ENCODE data around the gene GPC1. TPM values are rescaled to one million over a fixed set of nuclear protein-coding genes. Genes with fewer than 3 reads are reported as not detected.

The GPC1 gene
- total and polyA plus RNA-seq, 2 of the 13 experiments (the other 11 are each of a cell fraction or from before 2014, with no cell fraction given) = 4.0 to 5.5 TPM

DNA sequence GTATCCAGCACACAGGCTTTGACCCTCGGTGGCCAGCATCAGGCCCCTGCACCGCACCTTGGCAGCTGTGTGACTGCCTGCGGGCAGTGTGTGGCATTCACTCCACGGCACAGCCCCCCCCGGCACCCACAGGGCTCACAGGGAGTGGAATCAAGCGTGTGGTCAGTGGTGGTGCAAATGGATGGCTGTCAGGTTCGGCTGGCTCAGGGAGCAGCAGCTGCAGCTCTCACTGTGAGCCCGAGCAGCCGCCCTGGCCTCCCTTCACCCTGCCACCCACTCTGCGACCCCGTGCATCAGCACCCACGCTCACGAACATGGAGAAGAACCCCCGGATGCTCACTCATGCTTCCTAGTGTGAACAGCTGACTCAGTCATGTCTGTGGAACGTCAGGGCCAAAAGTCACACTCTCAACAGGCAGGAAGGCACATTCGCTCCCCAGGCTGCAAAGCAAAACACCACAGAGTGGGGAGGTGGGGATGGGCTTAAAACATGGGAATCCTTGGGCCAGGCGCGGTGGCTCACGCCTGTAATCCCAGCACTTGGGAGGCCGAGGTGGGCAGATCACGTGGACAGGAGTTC lies 41.5 kb upstream of the GPC1 start:
- no peaks in the 10 kb centered on the region for H3K4me1 ChIP-seq (ENCODE audit: insufficient read depth, low read length)
- intact Hi-C loops (cut with micrococcal nuclease; ENCODE audit: unreplicated experiment) = no loop called here
- H3K4me3 ChIP-seq (replicated peaks in 1 of 3; ENCODE audit: insufficient read depth in 1 of 3, low read depth in 2 of 3, low read length in 3 of 3) = no peak overlapping the region
- ChIA-PET CTCF (ENCODE audit: low intra/inter-chr PET ratio, low total read pairs) (no interaction called here), POLR2A (no interaction called here)
- no peaks in the 10 kb centered on the region for H3K36me3 ChIP-seq (replicated peaks in 1 of 2; ENCODE audit: control insufficient read depth in 1 of 2, insufficient read depth in 2 of 2, low read length in 2 of 2)
- no peaks in the 10 kb centered on the region; the same call in 1 of the 2 replicates for H4K20me1 ChIP-seq (ENCODE audit: insufficient read depth, low read length)
- H3K4me2 ChIP-seq (ENCODE audit: low read depth, low read length) = no peak overlapping the region
- H3K27me3 ChIP-seq (ENCODE audit: control insufficient read depth in 1 of 2, insufficient read depth in 2 of 2, low read length in 2 of 2) = peaks cover 22 to 87% of the 10 kb centered on the region in 2 experiments
- TF ChIP-seq ZNF720 (CRISPR knock-in tag; IDR thresholded peaks at IDR 0.05) (no peak), PAWR (CRISPR knock-in tag; IDR thresholded peaks at IDR 0.05; ENCODE audit: borderline replicate concordance) (no peak), KAT8 (CRISPR knock-in tag; IDR thresholded peaks at IDR 0.05) (no peak), HHEX (CRISPR knock-in tag; IDR thresholded peaks at IDR 0.05) (no peak), ZNF678 (CRISPR knock-in tag; IDR thresholded peaks at IDR 0.05) (no peak), ZNF329 (CRISPR knock-in tag; IDR thresholded peaks at IDR 0.05; ENCODE audit: low read depth) (peak; percentile 96), IKZF4 (CRISPR knock-in tag; IDR thresholded peaks at IDR 0.05; ENCODE audit: borderline replicate concordance, low read depth, not compliant biosample characterization) (no peak), GTF2F1 (IDR thresholded peaks at IDR 0.05; ENCODE audit: low read length) (no peak)
- TF ChIP-seq, protein P1, sequence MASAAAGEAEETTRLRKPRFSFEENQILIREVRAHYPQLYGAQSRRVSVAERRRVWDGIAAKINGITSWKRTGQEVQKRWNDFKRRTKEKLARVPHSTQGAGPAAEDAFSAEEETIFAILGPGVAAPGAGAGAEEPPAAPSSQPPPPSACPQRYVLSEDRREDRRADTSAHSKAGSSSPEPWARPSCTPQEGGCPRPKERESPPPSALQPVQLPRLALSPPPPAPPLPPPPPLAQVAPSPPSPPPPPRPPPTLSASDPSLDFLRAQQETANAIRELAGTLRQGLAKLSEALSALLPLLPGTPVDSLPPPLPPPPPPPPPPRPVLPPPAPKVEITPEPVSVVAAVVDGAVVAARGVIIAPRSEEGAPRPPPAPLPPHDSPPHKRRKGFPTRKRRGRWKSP (CRISPR knock-in tag; IDR thresholded peaks at IDR 0.05) = no peak
- no peaks in the 10 kb centered on the region for H3K9me3 ChIP-seq (ENCODE audit: low read length)
- in situ Hi-C loops (cut with HindIII; ENCODE audit: extremely low pct_ligation_motif_present, low pct_unique_long_range_greater_than_20kb) = no loop called here
- H2AFZ ChIP-seq (ENCODE audit: low read length) = no peak overlapping the region
- ATAC-seq (no peak), DNase-seq (ENCODE audit: low spot score) (no peak), FAIRE-seq (no peak)
- no peak overlapping the region for H3K9ac ChIP-seq (ENCODE audit: insufficient read depth, low read depth, low read length)
- BruUV-seq (replicated peaks) = no TSS peak
- H3K79me2 ChIP-seq (ENCODE audit: insufficient read depth, low read length) = no peaks in the 10 kb centered on the region
- H3K27ac ChIP-seq (ENCODE audit: extremely low read length, insufficient read depth, low read length) = no peak overlapping the region
- WGBS (ENCODE audit: low lambda C conversion rate) = 15% methylated on average over 11 of the region's 21 CpGs
